Activated naive CD8-positive, alpha-beta T cell treated with anti-CD3 and anti-CD28 coated beads for 36 hours (primary cell): Measurements from ENCODE around the gene CNNM1. TPM values are rescaled to one million over a fixed set of nuclear protein-coding genes. Genes with fewer than 3 reads are reported as not detected.

ENCODE experiments used
- DNase-seq: peaks from one replicate; pipeline ENCODE4 v3.0.0; 2021
- H3K27ac Mint-ChIP-seq: one replicate; pipeline ENCODE4 v1.8.0; 2022; ENCODE audit warnings: mild to moderate bottlenecking, moderate library complexity, mixed read lengths
- H3K27me3 Mint-ChIP-seq: one replicate; pipeline ENCODE4 v1.8.0; 2022; ENCODE audit warnings: mild to moderate bottlenecking, mixed read lengths
- H3K36me3 Mint-ChIP-seq: one replicate; pipeline ENCODE4 v1.8.0; 2021; ENCODE audit warnings: mild to moderate bottlenecking, mixed read lengths
- H3K4me1 Mint-ChIP-seq: one replicate; pipeline ENCODE4 v1.8.0; 2021; ENCODE audit warnings: mixed read lengths
- H3K4me3 Mint-ChIP-seq: one replicate; pipeline ENCODE4 v1.8.0; 2022; ENCODE audit warnings: mild to moderate bottlenecking, moderate library complexity, mixed read lengths
- H3K9me3 Mint-ChIP-seq: one replicate; pipeline ENCODE4 v1.8.0; 2022; ENCODE audit warnings: mixed read lengths
- total RNA-seq, 2 experiments: library from RNA; stranded (reverse); gene quantifications; one replicate each; pipeline ENCODE4 v1.2.3, GENCODE V29; 2021

CNNM1 gene
- total RNA-seq, 2 experiments from 2014 or later = 0.70 to 1.0 TPM

DNA sequence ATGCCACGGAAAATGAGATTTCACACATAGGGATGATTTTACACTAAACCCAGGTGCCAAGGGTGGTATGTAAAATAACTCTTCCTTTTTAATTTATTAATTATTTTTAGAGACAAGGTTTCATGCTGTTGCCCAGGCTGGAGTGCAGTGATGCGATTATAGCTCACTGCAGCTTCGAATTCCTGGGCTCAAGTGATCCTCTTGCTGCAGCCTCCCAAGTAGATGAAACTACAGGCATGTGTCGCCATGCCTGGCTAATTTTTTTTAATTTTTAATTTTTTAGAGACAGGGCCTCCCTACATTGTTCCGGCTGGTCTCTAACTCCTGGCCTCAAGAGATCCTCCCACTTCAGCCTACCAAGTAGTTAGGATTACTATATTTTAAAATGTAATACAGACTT, 2.3 kb upstream of the CNNM1 start:
- peaks cover 46% of the 10 kb centered on the region for H3K27me3 Mint-ChIP-seq
- H3K27ac Mint-ChIP-seq = no peak overlapping the region
- peaks cover 5% of the 10 kb centered on the region for H3K4me1 Mint-ChIP-seq
- no peaks in the 10 kb centered on the region for H3K9me3 Mint-ChIP-seq
- H3K36me3 Mint-ChIP-seq = peaks cover 6% of the 10 kb centered on the region
- no peak overlapping the region for H3K4me3 Mint-ChIP-seq
- DNase-seq = no peak

DNA sequence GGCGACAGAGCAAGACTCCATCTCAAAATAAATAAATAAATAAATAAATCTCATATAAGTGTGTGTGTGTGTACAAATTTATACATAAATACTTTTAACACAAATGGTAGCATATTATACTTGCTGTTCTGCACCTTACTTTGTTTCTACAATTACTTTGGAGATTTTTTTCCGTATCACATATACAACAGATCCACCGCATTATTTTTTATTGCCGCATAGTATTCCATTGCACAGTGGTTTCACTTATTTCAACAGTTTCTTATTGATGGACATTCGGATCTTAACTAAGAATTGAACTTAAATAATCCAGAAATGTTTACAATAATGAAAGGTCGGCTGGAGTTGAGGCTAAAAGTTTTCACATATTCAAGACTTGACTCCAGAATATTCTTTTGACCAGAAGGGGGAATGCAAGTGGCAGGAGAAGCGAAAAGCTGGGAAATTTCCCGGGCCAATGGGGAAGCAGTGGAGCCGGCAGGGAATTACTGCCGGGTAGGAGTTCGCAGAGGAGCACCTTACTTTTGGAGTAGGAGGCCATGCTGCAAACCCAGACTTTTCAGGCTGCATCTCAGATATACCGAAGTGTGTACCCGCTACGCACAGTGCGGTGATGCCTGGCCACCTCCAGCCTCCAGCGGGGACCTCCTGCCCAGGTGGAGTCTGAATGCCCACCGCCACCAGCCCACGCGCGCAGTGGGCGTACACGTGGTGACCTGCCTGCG, 415 bp upstream of the CNNM1 start:
- peaks cover 5% of the 10 kb centered on the region for H3K4me1 Mint-ChIP-seq
- H3K27ac Mint-ChIP-seq = no peak overlapping the region
- H3K4me3 Mint-ChIP-seq = peak overlapping the region; percentile 42
- peaks cover 6% of the 10 kb centered on the region for H3K36me3 Mint-ChIP-seq
- H3K9me3 Mint-ChIP-seq = no peaks in the 10 kb centered on the region
- H3K27me3 Mint-ChIP-seq = peaks cover 47% of the 10 kb centered on the region
- no peak for DNase-seq

- H3K9me3 Mint-ChIP-seq = no peaks in the 10 kb centered on the region
Measured at GRCh38 chr10:99329554-99330346, 594 bp downstream of the CNNM1 start.

DNA sequence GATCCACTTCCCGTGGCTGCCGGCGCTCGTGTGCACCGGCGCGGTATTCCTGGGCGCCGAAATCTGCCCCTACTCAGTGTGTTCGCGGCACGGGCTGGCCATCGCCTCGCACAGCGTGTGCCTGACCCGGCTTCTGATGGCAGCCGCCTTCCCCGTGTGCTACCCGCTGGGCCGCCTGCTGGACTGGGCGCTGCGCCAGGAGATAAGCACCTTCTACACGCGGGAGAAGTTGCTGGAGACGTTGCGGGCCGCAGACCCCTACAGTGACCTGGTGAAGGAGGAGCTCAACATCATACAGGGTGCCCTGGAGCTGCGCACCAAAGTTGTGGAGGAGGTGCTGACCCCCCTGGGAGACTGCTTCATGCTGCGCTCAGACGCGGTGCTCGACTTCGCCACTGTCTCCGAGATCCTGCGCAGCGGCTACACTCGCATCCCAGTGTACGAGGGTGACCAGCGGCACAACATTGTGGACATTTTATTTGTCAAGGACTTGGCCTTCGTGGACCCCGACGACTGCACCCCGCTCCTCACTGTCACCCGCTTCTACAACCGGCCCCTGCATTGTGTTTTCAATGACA, 1.3 kb downstream of the CNNM1 start:
- H3K9me3 Mint-ChIP-seq = no peaks in the 10 kb centered on the region
- peak; percentile 2 for DNase-seq
- peaks cover 6% of the 10 kb centered on the region for H3K36me3 Mint-ChIP-seq
- peak overlapping the region; percentile 65 for H3K4me3 Mint-ChIP-seq
- H3K27me3 Mint-ChIP-seq = peaks cover 55% of the 10 kb centered on the region
- H3K4me1 Mint-ChIP-seq = peaks cover 5% of the 10 kb centered on the region
- H3K27ac Mint-ChIP-seq = no peak overlapping the region

More at GRCh38 chr10:99329554-99330346, 594 bp downstream of the CNNM1 start:
- Mint-ChIP-seq H3K27me3 (peaks cover 51% of the 10 kb centered on the region), H3K4me1 (peaks cover 5% of the 10 kb centered on the region), H3K27ac (no peak overlapping the region), H3K4me3 (peak overlapping the region; percentile 65), H3K36me3 (peaks cover 6% of the 10 kb centered on the region)
- DNase-seq = peak; percentile 21

- Mint-ChIP-seq H3K9me3 (no peaks in the 10 kb centered on the region), H3K4me1 (peaks cover 5% of the 10 kb centered on the region), H3K27ac (no peak overlapping the region), H3K27me3 (peaks cover 55% of the 10 kb centered on the region), H3K36me3 (peaks cover 6% of the 10 kb centered on the region), H3K4me3 (peak overlapping the region; percentile 20)
- no peak for DNase-seq
Measured at GRCh38 chr10:99331207-99331803, 2.1 kb downstream of the CNNM1 start.

GRCh38 chr10:99337311-99337811, 8.2 kb downstream of the CNNM1 start:
- Mint-ChIP-seq H3K27ac (no peak overlapping the region), H3K4me1 (no peaks in the 10 kb centered on the region), H3K36me3 (no peaks in the 10 kb centered on the region)

DNA sequence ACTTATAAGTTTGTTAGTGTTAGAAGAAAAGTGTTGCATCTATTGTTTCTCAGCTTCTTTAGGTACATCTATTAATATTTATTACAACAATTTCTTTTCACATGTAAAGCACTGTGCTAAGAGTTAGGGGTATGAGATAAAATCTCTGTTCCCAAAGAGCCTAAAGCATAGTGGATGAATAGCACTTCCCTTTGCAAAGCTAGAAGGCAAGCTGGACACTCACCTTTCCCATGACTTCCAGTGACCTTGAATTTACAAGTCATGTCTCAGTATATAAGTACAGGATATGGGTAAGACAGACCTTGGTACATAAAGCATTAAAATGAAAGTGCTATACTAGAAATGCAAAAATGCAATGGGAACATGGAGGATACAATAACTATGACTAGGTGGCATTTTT, 8.7 kb downstream of the CNNM1 start:
- Mint-ChIP-seq H3K27ac (no peak overlapping the region), H3K9me3 (no peaks in the 10 kb centered on the region), H3K4me3 (no peak overlapping the region), H3K27me3 (peaks cover 16% of the 10 kb centered on the region), H3K36me3 (no peaks in the 10 kb centered on the region), H3K4me1 (no peaks in the 10 kb centered on the region)
- no peak for DNase-seq

More at GRCh38 chr10:99337311-99337811, 8.2 kb downstream of the CNNM1 start:
- Mint-ChIP-seq H3K4me3 (no peak overlapping the region), H3K27me3 (peaks cover 16% of the 10 kb centered on the region), H3K9me3 (no peaks in the 10 kb centered on the region)
- no peak for DNase-seq

DNA sequence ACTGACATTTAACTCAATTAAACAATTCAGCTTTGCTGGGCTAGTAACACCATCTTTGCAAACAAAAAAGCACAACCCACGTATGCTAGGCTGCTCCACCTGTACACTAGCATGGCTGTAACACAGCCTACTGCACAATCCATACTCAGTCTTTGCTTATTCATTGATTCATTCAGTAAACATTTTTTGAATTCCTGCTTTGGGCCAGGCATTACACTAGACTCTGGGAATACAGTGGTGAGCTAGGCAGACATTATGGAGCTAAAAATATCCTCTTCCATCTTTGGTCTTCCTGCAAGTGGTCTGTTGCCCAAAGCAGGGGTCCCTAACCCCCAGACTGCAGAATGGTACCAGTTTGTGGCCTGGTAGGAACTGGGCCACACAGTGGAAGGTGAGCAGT, 9.9 kb downstream of the CNNM1 start:
- no peaks in the 10 kb centered on the region for H3K9me3 Mint-ChIP-seq
- H3K4me3 Mint-ChIP-seq = no peak overlapping the region
- no peak overlapping the region for H3K27ac Mint-ChIP-seq
- no peaks in the 10 kb centered on the region for H3K4me1 Mint-ChIP-seq
- H3K27me3 Mint-ChIP-seq = peaks cover 9% of the 10 kb centered on the region
- no peak for DNase-seq
- H3K36me3 Mint-ChIP-seq = no peaks in the 10 kb centered on the region

DNA sequence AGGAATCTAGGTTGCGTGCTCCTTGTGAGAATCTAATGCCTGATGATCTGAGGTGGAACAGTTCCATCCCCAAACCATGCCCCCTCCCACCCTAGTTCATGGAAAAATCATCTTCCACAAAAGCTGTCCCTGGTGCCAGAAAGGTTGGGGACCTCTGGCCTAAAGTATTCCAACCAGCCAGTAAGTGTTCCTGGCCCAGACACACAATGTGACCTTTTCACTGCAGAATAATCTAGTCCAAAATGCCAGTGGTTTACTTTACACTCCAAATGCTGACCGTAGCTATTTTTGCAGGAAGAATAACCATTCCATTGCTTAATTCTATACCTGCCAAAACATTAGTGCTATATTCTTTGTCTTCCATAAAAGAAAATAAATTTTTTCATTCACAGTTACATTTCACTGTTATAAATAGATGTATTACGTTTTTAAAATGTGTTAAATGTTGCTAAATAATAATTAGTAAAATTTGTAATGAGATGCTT, 10.4 kb downstream of the CNNM1 start:
- H3K27ac Mint-ChIP-seq = no peak overlapping the region
- H3K9me3 Mint-ChIP-seq = no peaks in the 10 kb centered on the region
- no peaks in the 10 kb centered on the region for H3K4me1 Mint-ChIP-seq
- H3K27me3 Mint-ChIP-seq = peaks cover 9% of the 10 kb centered on the region
- H3K4me3 Mint-ChIP-seq = no peak overlapping the region
- no peak for DNase-seq
- no peaks in the 10 kb centered on the region for H3K36me3 Mint-ChIP-seq

DNA sequence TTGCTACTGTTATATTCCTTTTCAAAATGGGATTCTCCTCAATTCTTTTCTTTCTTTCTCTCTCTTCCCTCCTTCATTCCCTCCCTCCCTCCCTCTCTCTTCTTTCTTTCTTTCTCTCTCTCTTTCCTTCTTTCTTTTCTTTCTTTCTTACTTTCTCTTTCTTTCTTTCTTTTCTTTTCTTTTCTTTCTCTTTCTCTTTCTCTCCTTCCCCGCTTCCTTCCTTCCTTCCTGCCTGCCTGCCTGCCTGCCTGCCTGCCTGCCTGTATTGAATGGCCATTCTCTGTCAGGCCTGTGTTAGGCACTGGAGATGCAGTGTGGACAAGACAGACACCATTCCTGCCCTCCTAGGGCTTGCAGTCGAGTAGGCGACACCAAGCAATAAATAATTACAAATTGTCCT, 11.5 kb downstream of the CNNM1 start:
- Mint-ChIP-seq H3K4me1 (no peaks in the 10 kb centered on the region), H3K27me3 (peaks cover 3% of the 10 kb centered on the region), H3K36me3 (no peaks in the 10 kb centered on the region), H3K4me3 (no peak overlapping the region), H3K9me3 (no peaks in the 10 kb centered on the region), H3K27ac (no peak overlapping the region)
- DNase-seq = no peak

DNA sequence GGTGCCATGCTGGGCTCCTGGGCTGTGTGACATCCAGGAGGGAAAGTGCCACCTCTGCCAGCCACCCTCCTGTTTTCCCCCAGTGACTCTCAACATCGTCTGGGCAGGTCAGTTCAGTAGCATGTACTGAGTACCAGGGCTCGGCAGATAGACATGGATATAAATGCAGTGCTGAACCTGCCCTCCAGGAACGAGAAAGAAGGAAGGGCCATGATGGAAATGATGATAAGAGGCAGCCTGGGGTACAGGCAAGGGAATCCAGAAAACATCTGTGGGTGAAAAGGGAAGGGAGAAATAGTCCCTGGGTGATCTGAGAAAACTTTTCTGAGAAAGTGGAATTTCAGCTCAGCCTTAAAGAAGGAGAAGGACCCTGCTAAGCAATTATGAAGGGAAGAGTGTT, 12.1 kb downstream of the CNNM1 start:
- no peaks in the 10 kb centered on the region for H3K9me3 Mint-ChIP-seq
- H3K27ac Mint-ChIP-seq = no peak overlapping the region
- H3K4me3 Mint-ChIP-seq = no peak overlapping the region
- H3K4me1 Mint-ChIP-seq = no peaks in the 10 kb centered on the region
- H3K36me3 Mint-ChIP-seq = no peaks in the 10 kb centered on the region
- peaks cover 3% of the 10 kb centered on the region for H3K27me3 Mint-ChIP-seq
- no peak for DNase-seq

DNA sequence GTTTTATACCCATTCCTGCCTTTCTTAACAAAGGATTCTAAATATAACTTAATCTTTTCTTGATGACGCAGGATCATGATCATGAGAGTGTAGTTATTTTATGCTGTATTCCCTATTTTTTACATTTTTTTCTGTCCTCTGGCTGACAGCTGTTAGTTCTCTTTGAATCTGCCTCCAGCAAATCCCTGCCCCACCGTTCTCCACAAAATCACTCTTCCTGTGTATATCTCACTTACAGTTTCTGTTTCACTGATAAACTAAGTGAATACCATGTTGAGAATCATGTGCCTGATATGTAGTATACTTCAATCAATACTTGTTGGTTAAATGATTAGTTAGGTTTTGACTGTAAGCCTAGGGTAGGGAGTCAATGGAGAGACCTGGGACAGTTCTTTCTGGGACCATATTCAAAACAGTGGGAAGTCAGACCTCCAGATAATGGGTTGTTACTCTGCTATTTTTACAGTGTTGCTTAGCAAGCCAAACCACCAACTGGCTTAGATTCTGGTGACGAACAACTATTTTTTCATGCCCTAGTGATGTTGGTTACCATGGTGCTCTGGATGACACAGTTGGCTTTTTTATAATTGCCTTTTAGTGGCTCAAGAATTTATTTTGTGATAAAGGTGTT, 12.8 kb downstream of the CNNM1 start:
- Mint-ChIP-seq H3K36me3 (no peaks in the 10 kb centered on the region), H3K4me3 (no peak overlapping the region), H3K4me1 (no peaks in the 10 kb centered on the region), H3K9me3 (no peaks in the 10 kb centered on the region), H3K27me3 (peaks cover 3% of the 10 kb centered on the region), H3K27ac (no peak overlapping the region)
- DNase-seq = no peak

GRCh38 chr10:99343262-99343661, 14.1 kb downstream of the CNNM1 start:
- Mint-ChIP-seq H3K27me3 (peaks cover 7% of the 10 kb centered on the region), H3K4me3 (no peak overlapping the region), H3K4me1 (no peaks in the 10 kb centered on the region), H3K36me3 (no peaks in the 10 kb centered on the region), H3K27ac (no peak overlapping the region), H3K9me3 (no peaks in the 10 kb centered on the region)
- DNase-seq = no peak

DNA sequence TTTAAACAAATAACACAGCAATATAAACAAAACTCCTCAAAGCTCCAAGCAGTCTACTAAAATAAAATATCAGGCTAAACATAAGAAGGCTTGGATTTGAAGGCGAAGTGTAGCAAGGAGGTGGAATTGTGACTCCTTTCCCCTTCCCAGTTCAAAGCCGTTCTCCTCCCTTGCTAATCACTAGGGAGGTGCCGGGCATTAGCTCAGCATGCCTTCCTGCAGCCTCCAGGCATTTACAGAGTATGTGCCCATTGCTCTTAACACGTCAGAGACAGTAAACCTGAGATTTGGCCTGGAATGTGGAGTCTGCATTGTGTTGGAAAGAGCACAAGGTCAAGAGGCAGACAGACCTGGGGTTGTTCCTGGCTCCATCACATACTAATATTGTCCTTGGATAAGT, 15.6 kb downstream of the CNNM1 start:
- H3K36me3 Mint-ChIP-seq = no peaks in the 10 kb centered on the region
- DNase-seq = no peak

More for the DNA sequence above, 15.6 kb downstream of the CNNM1 start:
- Mint-ChIP-seq H3K4me1 (no peaks in the 10 kb centered on the region), H3K9me3 (no peaks in the 10 kb centered on the region), H3K4me3 (no peak overlapping the region), H3K27ac (no peak overlapping the region), H3K27me3 (peaks cover 7% of the 10 kb centered on the region)
